IMR-90 (cell line): ENCODE measurements around the gene KLHL17. TPM values are rescaled to one million over a fixed set of nuclear protein-coding genes. Genes with fewer than 3 reads are reported as not detected.

ENCODE experiments used
- ATAC-seq: fragments of 200-7000 bp; cut with Tn5 transposase; 2 replicates; pipeline ENCODE4 v1.9.1; 2020; ENCODE audit warnings: low read depth, mild to moderate bottlenecking, moderate library complexity
- BruUV-seq: library from RNA; stranded (reverse); fragments of 400-500 nt; replicated peaks from 2 replicates; lab custom pipeline; 2021; lab: Mats Ljungman, UMichigan
- CTCF ChIA-PET: fragments of 300-600 bp; formaldehyde crosslinking; extraction: SDS; loops from one replicate; lab custom pipeline; 2021; ENCODE audit warnings: antibody characterized with exemption; lab: Yijun Ruan, JAX
- POLR2A ChIA-PET: fragments of 300-600 bp; sonication (Branson Sonifier 250); formaldehyde crosslinking; loops from one replicate; lab custom pipeline; 2022; ENCODE audit warnings: antibody characterized with exemption; ENCODE audit not compliant: unreplicated experiment; lab: Charles Lee
- DNase-seq: peaks from one replicate; pipeline ENCODE4 v3.0.0; 2013
- H2AFZ ChIP-seq: replicated peaks from 2 replicates; pipeline ENCODE3; 2013; ENCODE audit warnings: low read length, mild to moderate bottlenecking; ENCODE audit not compliant: poor library complexity
- H2AK5ac ChIP-seq: 2 replicates; pipeline ENCODE4 v1.6.1; 2013; ENCODE audit warnings: low read depth, low read length, inconsistent platforms
- H2AK9ac ChIP-seq: replicated peaks from 2 replicates; pipeline ENCODE3; 2013; ENCODE audit warnings: mild to moderate bottlenecking, low read depth, low read length, moderate library complexity; ENCODE audit not compliant: poor library complexity
- H2BK120ac ChIP-seq: 2 replicates; pipeline ENCODE4 v1.6.1; 2013; ENCODE audit warnings: low read depth, low read length, inconsistent platforms
- H2BK15ac ChIP-seq: 3 replicates; pipeline ENCODE4 v1.6.1; 2013; ENCODE audit warnings: low read depth, low read length, inconsistent platforms
- H2BK20ac ChIP-seq: 2 replicates; pipeline ENCODE4 v1.6.1; 2013; ENCODE audit warnings: low read depth, mild to moderate bottlenecking, inconsistent platforms, low read length, moderate library complexity
- H2BK5ac ChIP-seq: 2 replicates; pipeline ENCODE4 v1.6.1; 2013; ENCODE audit warnings: mild to moderate bottlenecking, low read depth, low read length, inconsistent platforms; ENCODE audit not compliant: poor library complexity, severe bottlenecking
- H3K14ac ChIP-seq: replicated peaks from 2 replicates; pipeline ENCODE4 v1.6.1; 2013; ENCODE audit warnings: low read depth, low read length, inconsistent platforms
- H3K18ac ChIP-seq: 2 replicates; pipeline ENCODE4 v1.6.1; 2013; ENCODE audit warnings: low read depth, low read length, control low read depth
- H3K23ac ChIP-seq: 2 replicates; pipeline ENCODE4 v1.6.1; 2013; ENCODE audit warnings: low read depth, low read length, inconsistent platforms
- H3K27ac ChIP-seq: 2 replicates; pipeline ENCODE4 v1.5.1; 2013; ENCODE audit warnings: mild to moderate bottlenecking, control low read depth, low read length; ENCODE audit not compliant: insufficient read depth
- H3K27me3 ChIP-seq: 2 replicates; pipeline ENCODE4 v1.6.1; 2013; ENCODE audit warnings: low read length; ENCODE audit not compliant: control insufficient read depth, insufficient read depth
- H3K36me3 ChIP-seq: 2 replicates; pipeline ENCODE4 v1.6.1; 2013; ENCODE audit warnings: low read length, mixed read lengths; ENCODE audit not compliant: control insufficient read depth, insufficient read depth
- H3K4ac ChIP-seq: 2 replicates; pipeline ENCODE4 v1.6.1; 2013; ENCODE audit warnings: low read depth, low read length, inconsistent platforms
- H3K4me1 ChIP-seq: 2 replicates; pipeline ENCODE4 v1.6.1; 2013; ENCODE audit warnings: low read length, mixed read lengths; ENCODE audit not compliant: control insufficient read depth, insufficient read depth
- H3K4me2 ChIP-seq: 2 replicates; pipeline ENCODE4 v1.6.1; 2013; ENCODE audit warnings: low read depth, mild to moderate bottlenecking, control low read depth, low read length, moderate library complexity
- H3K4me3 ChIP-seq: 2 replicates; pipeline ENCODE4 v1.5.1; 2013; ENCODE audit warnings: low read depth, mild to moderate bottlenecking, control low read depth, low read length, moderate library complexity; ENCODE audit not compliant: insufficient read depth
- H3K56ac ChIP-seq: 2 replicates; pipeline ENCODE4 v1.6.1; 2013; ENCODE audit warnings: low read length, inconsistent platforms; ENCODE audit not compliant: insufficient read depth; ENCODE audit errors: extremely low read depth
- H3K79me1 ChIP-seq, 2 experiments: 2 replicates each; pipeline ENCODE4 v1.6.1; 2013; ENCODE audit warnings: low read length in 2 of 2, inconsistent platforms in 1 of 2, low read depth in 1 of 2
- H3K9ac ChIP-seq: 2 replicates; pipeline ENCODE4 v1.6.1; 2013; ENCODE audit warnings: low read depth, low read length, control low read depth
- H3K9me1 ChIP-seq: 2 replicates; pipeline ENCODE4 v1.6.1; 2013; ENCODE audit warnings: low read length, inconsistent platforms; ENCODE audit not compliant: insufficient read depth
- H3K9me3 ChIP-seq: 2 replicates; pipeline ENCODE4 v1.6.1; 2013; ENCODE audit warnings: low read length; ENCODE audit not compliant: control insufficient read depth, insufficient read depth
- H4K20me1 ChIP-seq: 2 replicates; pipeline ENCODE4 v1.6.1; 2013; ENCODE audit warnings: low read length, inconsistent platforms; ENCODE audit not compliant: insufficient read depth
- H4K5ac ChIP-seq: 2 replicates; pipeline ENCODE4 v1.6.1; 2013; ENCODE audit warnings: mild to moderate bottlenecking, low read depth, low read length, control low read depth
- H4K8ac ChIP-seq, 2 experiments: 2 replicates each; pipeline ENCODE4 v1.6.1; 2013; ENCODE audit warnings: low read depth in 2 of 2, low read length in 2 of 2, control low read depth in 1 of 2, inconsistent platforms in 1 of 2
- H4K91ac ChIP-seq: 2 replicates; pipeline ENCODE4 v1.6.1; 2013; ENCODE audit warnings: low read depth, low read length, inconsistent platforms; ENCODE audit not compliant: insufficient read depth
- RAD21 ChIP-seq: IDR thresholded peaks from 2 replicates; pipeline ENCODE4 v1.6.1; 2012; ENCODE audit warnings: low read length, improper control_type of control experiment
- WGBS, 2 experiments: methylation state at CpG; one replicate each; pipeline versions ENCODE4 v1.1.5 to v1.1.7; 2013; ENCODE audit warnings: missing lambda C conversion rate in 2 of 2; ENCODE audit not compliant: insufficient read length in 1 of 2; ENCODE audit errors: extremely low coverage in 2 of 2; 5-methylcytosine and 5-hydroxymethylcytosine counted together
- dilution Hi-C: fragments of 300-500 bp; cut with HindIII; formaldehyde crosslinking; loops from one replicate; pipeline ENCODE4 v1.14.3; 2018; ENCODE audit warnings: low sequenced_read_pairs; ENCODE audit not compliant: unreplicated experiment
- in situ Hi-C: fragments of 300-500 bp; cut with MboI; formaldehyde crosslinking; loops from 3 replicates; pipeline ENCODE4 v1.14.3; 2019; ENCODE audit warnings: low sequenced_read_pairs, inconsistent platforms, mixed read lengths
- intact Hi-C: fragments of 100-400 bp; cut with micrococcal nuclease; formaldehyde crosslinking; loops from 2 replicates; pipeline ENCODE4 v1.10.0; 2022
- polyA plus RNA-seq, 3 experiments: library from polyadenylated mRNA; depleted of rRNA; stranded (reverse); fragments of >200 nt; gene quantifications; 2 replicates each; pipeline ENCODE4 v1.2.3, GENCODE V29; 2012; ENCODE audit warnings: low replicate concordance in 1 of 3
- total RNA-seq: library from RNA; depleted of rRNA; stranded (reverse); fragments of >200 nt; gene quantifications from 2 replicates; pipeline ENCODE4 v1.2.3, GENCODE V29; 2012

The KLHL17 gene
- total and polyA plus RNA-seq, 2 of the 4 experiments (the other 2 are of a cell fraction) = 3.4 to 41.0 TPM

DNA sequence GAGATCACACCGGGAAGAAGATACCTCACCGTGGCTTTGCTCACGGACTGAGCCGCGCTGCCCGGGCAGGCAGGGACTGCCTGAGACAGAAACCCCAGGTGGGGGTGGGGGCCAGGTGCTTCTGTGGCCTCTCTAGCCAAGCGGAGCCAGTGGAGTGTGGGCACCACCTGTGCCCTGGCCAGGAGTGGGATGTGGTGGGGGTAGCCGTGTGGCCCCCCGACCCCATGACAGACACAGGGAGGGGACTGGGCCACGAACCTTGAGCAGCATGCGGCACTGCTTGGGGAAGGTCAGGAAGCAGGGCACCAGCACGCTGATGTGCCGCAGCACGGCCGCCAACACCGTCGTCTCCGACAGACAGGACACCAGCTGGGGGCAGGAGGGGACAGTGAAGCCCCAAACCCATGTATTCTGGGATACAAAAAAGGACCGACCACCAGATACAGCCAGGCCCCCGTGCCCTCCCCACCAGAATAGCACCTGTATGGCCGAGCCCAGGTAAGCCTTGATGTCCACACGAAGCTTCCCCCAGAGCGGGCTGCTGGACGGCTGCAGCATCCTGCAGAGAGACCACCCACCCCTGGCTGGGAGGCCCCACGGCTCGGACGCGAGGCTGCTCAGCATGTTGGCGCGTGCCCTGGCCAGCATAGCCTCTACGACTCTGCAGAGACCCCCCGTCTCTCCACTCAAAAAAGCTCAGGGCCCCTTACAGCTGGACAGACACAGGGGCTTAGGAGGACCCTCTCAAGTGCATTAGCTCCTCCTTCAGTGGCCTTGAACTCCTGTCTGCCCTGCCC, 6.7 kb upstream of the KLHL17 start:
- Histone ChIP-seq H3K27me3 (no peaks in the 10 kb centered on the region), H2AFZ (no peak overlapping the region), H2AK9ac (peak overlapping the region; percentile 42), H3K4me2 (no peak overlapping the region), H3K23ac (no peak overlapping the region), H2BK5ac (no peak overlapping the region), H4K91ac (no peak overlapping the region), H2BK20ac (no peak overlapping the region), H2AK5ac (no peak overlapping the region), H3K79me1 (peaks cover 14 to 52% of the 10 kb centered on the region in 2 experiments), H2BK15ac (no peak overlapping the region), H3K27ac (no peak overlapping the region), H3K9me1 (peaks cover 11% of the 10 kb centered on the region), H4K20me1 (peaks cover 29% of the 10 kb centered on the region), H4K8ac (no peak overlapping the region), H2BK120ac (no peak overlapping the region), H3K4me3 (no peak overlapping the region), H3K4ac (no peak overlapping the region), H3K18ac (no peak overlapping the region), H3K4me1 (peaks cover 2% of the 10 kb centered on the region; the same call in 1 of the 2 replicates), H3K56ac (no peak overlapping the region), H3K14ac (no peak overlapping the region), H3K9me3 (no peaks in the 10 kb centered on the region), H3K9ac (no peak overlapping the region), H3K36me3 (peaks cover 74% of the 10 kb centered on the region), H4K5ac (no peak overlapping the region)
- dilution Hi-C loops = no loop called here
- WGBS, 2 experiments = 98% methylated on average over 12 of the region's 32 CpGs; no CpG with 5 or more reads in 1 of the 2 experiments
- in situ Hi-C loops = no loop called here
- no TSS peak for BruUV-seq
- intact Hi-C loops = no loop called here
- TF ChIP-seq RAD21 = no peak
- ATAC-seq = no peak
- POLR2A ChIA-PET = no interaction called here
- no peak for DNase-seq
- CTCF ChIA-PET = no interaction called here
